Left ventricle myocardium inferior (tissue), 1 donor: ENCODE measurements around the gene TRPV6. TPM values are rescaled to one million over a fixed set of nuclear protein-coding genes. Genes with fewer than 3 reads are reported as not detected.

ENCODE experiments used
- DNase-seq: peaks from one replicate; pipeline ENCODE4 v3.0.0-alpha.2; 2020
- H3K27ac ChIP-seq: fragments of 200-600 bp; replicated peaks from 2 replicates; pipeline ENCODE4 v1.8.0; 2021
- H3K27me3 ChIP-seq: fragments of 200-600 bp; 2 replicates; pipeline ENCODE4 v1.8.0; 2021; ENCODE audit warnings: low read depth
- H3K36me3 ChIP-seq: fragments of 200-600 bp; 2 replicates; pipeline ENCODE4 v1.8.0; 2021
- H3K4me1 ChIP-seq: fragments of 200-600 bp; 2 replicates; pipeline ENCODE4 v1.8.0; 2021
- H3K4me3 ChIP-seq: fragments of 200-600 bp; 2 replicates; pipeline ENCODE4 v1.8.0; 2021; ENCODE audit warnings: mild to moderate bottlenecking, moderate library complexity
- H3K9me3 ChIP-seq: fragments of 200-600 bp; replicated peaks from 2 replicates; pipeline ENCODE4 v1.8.0; 2021
- intact Hi-C: fragments of 100-400 bp; cut with micrococcal nuclease; formaldehyde crosslinking; loops from one replicate; pipeline ENCODE4 v1.11.0; 2022
- total RNA-seq: library from RNA; stranded (reverse); fragmentation: NEBNext Ultra II Directional; extraction: Animal tissue kit (Norgen Biotek cat#: 25700); gene quantifications from one replicate; pipeline ENCODE4 v1.2.1, GENCODE V29; 2021
- TF ChIP-seq, protein P1 (sequence below): fragments of 200-600 bp; IDR thresholded peaks from 2 replicates; pipeline ENCODE4 v1.8.0; 2021; ENCODE audit warnings: antibody characterized with exemption, mild to moderate bottlenecking, borderline replicate concordance
- donor health status: DM: no; HTN: yes; CAD: no; lungs with severe emphysema.

TRPV6 gene
- total RNA-seq, 1 donor from 2014 or later = not detected

DNA sequence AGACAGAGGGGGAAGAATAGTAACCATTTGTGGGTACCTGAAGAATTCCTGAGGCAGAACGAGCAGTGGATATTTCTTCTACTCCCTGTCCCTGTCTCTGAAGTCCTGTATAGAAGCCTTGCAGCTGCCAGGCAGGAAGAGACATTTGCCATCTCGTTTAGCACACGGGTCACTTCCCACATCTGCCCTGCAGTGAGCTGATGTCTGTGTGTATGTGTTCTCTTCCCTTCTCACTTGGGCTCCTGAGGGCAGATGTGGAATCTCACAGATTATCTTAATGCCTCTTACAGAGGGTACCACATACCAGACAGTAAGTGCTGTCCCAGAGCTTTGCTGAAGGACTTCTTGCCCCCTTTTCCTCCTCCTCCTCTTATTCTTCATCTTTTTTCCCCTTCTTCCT is 14.1 kb upstream of the TRPV6 start:
- Histone ChIP-seq H3K27ac (no peak overlapping the region), H3K9me3 (peaks cover 12% of the 10 kb centered on the region), H3K27me3 (peaks cover 34% of the 10 kb centered on the region), H3K36me3 (no peaks in the 10 kb centered on the region), H3K4me1 (no peaks in the 10 kb centered on the region), H3K4me3 (no peak overlapping the region)
- DNase-seq = no peak
- intact Hi-C loops = no loop called here
- TF ChIP-seq, protein P1, sequence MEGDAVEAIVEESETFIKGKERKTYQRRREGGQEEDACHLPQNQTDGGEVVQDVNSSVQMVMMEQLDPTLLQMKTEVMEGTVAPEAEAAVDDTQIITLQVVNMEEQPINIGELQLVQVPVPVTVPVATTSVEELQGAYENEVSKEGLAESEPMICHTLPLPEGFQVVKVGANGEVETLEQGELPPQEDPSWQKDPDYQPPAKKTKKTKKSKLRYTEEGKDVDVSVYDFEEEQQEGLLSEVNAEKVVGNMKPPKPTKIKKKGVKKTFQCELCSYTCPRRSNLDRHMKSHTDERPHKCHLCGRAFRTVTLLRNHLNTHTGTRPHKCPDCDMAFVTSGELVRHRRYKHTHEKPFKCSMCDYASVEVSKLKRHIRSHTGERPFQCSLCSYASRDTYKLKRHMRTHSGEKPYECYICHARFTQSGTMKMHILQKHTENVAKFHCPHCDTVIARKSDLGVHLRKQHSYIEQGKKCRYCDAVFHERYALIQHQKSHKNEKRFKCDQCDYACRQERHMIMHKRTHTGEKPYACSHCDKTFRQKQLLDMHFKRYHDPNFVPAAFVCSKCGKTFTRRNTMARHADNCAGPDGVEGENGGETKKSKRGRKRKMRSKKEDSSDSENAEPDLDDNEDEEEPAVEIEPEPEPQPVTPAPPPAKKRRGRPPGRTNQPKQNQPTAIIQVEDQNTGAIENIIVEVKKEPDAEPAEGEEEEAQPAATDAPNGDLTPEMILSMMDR = no peak

GRCh38 chr7:142898377-142899170 is 13.0 kb upstream of the TRPV6 start:
- Histone ChIP-seq H3K27me3 (peaks cover 42% of the 10 kb centered on the region), H3K27ac (no peak overlapping the region), H3K9me3 (peaks cover 1% of the 10 kb centered on the region), H3K4me1 (no peaks in the 10 kb centered on the region), H3K36me3 (no peaks in the 10 kb centered on the region), H3K4me3 (no peak overlapping the region)
- intact Hi-C loops = no loop called here
- DNase-seq = no peak
- TF ChIP-seq, protein P1 = no peak

DNA sequence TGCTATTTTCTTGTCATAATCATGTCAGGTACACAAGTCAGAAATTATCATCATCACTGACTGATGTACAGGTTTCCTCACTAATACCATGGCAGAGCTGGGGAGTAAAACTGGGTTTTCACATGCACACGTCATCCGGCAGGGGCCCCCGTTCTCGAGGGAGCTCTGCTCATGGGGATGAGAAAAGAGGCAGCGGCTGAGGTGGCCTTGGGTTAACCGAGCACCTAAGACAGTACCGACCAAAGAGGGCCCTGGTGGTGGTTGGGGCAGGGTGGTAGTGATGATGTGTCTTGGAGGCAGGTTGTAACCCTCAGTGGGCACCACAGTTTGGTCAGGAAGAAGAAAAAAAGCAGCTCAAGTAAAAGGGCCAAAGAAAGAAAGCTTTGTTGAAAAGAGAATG is 12.1 kb upstream of the TRPV6 start:
- Histone ChIP-seq H3K4me3 (no peak overlapping the region), H3K27ac (no peak overlapping the region), H3K36me3 (no peaks in the 10 kb centered on the region), H3K4me1 (no peaks in the 10 kb centered on the region), H3K27me3 (peaks cover 48% of the 10 kb centered on the region), H3K9me3 (no peaks in the 10 kb centered on the region)
- no peak for DNase-seq
- intact Hi-C loops = no loop called here
- TF ChIP-seq, protein P1 = no peak

DNA sequence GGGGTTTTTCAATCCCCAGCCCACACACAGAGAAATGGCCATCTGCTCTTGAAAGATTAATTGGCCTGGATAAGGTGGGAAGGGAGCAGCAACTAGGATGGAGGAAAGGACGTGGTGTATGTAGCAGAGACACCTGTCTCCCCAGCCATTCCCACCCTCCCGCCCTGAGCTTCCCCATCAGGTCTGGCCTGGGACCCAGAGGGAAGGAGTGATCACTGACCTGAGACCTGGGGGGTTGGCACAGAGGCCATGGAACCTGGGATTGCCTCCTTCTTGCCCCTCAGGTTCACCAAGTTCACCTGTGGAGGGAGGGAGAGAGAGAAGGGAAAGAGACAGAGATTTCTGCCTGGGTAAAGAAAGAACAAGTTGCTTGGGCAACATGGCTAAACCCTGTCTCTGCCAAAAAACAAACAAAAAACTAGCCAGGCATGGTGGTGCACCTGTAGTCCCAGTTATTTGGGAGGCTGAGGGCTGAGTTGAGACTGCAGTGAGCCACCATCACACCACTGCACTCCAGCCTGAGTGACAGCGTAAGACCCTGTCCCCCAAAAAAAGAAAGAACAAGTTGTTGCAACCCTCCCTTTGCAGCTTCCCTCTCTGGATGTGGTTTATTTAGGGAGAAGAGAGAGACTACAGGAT is 11.3 kb upstream of the TRPV6 start:
- H3K4me3 ChIP-seq = no peak overlapping the region
- DNase-seq = no peak
- TF ChIP-seq, protein P1 = no peak
- no peaks in the 10 kb centered on the region for H3K4me1 ChIP-seq
- H3K27me3 ChIP-seq = peaks cover 55% of the 10 kb centered on the region
- no peak overlapping the region for H3K27ac ChIP-seq
- intact Hi-C loops = no loop called here
- no peaks in the 10 kb centered on the region for H3K9me3 ChIP-seq
- H3K36me3 ChIP-seq = no peaks in the 10 kb centered on the region

DNA sequence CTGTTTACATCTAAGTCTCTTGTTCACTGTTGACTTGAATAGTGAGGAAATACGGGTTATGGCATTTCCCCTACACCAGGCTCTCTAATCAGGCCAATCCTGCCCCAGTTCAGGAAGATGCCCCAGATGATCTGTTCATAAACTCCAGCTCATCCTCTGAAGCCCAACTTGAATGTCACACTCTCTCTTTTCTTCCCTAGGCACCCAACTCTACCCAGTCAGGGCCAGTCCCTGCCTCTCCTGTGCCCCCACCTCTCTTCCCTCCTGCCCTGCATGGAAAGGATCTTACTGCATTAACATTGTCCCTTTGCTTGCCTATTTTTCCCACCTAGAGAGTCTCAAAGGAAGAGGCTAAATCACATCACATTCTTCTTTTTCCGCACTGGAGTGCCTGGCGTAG is 10.6 kb upstream of the TRPV6 start:
- H3K4me1 ChIP-seq = no peaks in the 10 kb centered on the region
- no peaks in the 10 kb centered on the region for H3K36me3 ChIP-seq
- intact Hi-C loops = no loop called here
- no peak overlapping the region for H3K27ac ChIP-seq
- peaks cover 62% of the 10 kb centered on the region for H3K27me3 ChIP-seq
- no peaks in the 10 kb centered on the region for H3K9me3 ChIP-seq
- H3K4me3 ChIP-seq = no peak overlapping the region
- TF ChIP-seq, protein P1 = no peak
- no peak for DNase-seq
